Endothelial cell of umbilical vein (primary cell): ENCODE measurements around the gene TRMT2A. TPM values are rescaled to one million over a fixed set of nuclear protein-coding genes. Genes with fewer than 3 reads are reported as not detected.

Source experiments
- BruUV-seq: library from RNA; stranded (reverse); fragments of 400-500 nt; replicated peaks from 2 replicates; lab custom pipeline; 2021; lab: Mats Ljungman, UMichigan
- CTCF ChIA-PET: fragments of 300-600, 350-600 bp; sonication (Branson Sonifier 250); formaldehyde crosslinking; loops from one replicate; lab custom pipeline; 2021; ENCODE audit warnings: antibody characterized with exemption, inconsistent platforms; lab: Charles Lee
- POLR2A ChIA-PET: fragments of 300-600, 350-600 bp; sonication (Branson Sonifier 250); formaldehyde crosslinking; loops from one replicate; lab custom pipeline; 2021; ENCODE audit warnings: antibody characterized with exemption, inconsistent platforms; lab: Charles Lee
- DNase-seq: peaks from one replicate; pipeline ENCODE4 v3.0.0-alpha.2; 2011; ENCODE audit warnings: low read depth, low spot score
- FAIRE-seq: peaks from 2 replicates; lab custom pipeline; 2011; peaks lifted over from hg19 to GRCh38; lab: Jason Lieb, UNC
- H2AFZ ChIP-seq: 2 replicates; pipeline ENCODE4 v1.6.0; 2012; ENCODE audit warnings: low read depth, low read length, control low read depth, inconsistent platforms
- H3K27ac ChIP-seq: 2 replicates; pipeline ENCODE4 v1.5.1; 2011; ENCODE audit warnings: low read depth, mild to moderate bottlenecking, control low read depth, low read length, moderate library complexity; ENCODE audit not compliant: insufficient read depth
- H3K27me3 ChIP-seq, 2 experiments: 2 replicates each; pipeline versions ENCODE4 v1.6.0 to v1.6.1; 2011; ENCODE audit warnings: low read length in 2 of 2, mixed read lengths in 1 of 2; ENCODE audit not compliant: control insufficient read depth in 2 of 2, insufficient read depth in 2 of 2
- H3K36me3 ChIP-seq, 2 experiments: 2 replicates in 1 of 2; 3 replicates in 1 of 2; pipeline ENCODE4 v1.5.1; 2011; ENCODE audit warnings: low read length in 2 of 2, mild to moderate bottlenecking in 1 of 2, moderate library complexity in 1 of 2; ENCODE audit not compliant: control insufficient read depth in 2 of 2, insufficient read depth in 2 of 2; ENCODE audit errors: extremely low read depth in 1 of 2
- H3K4me1 ChIP-seq: 3 replicates; pipeline ENCODE4 v1.5.1; 2011; ENCODE audit warnings: mild to moderate bottlenecking, low read length; ENCODE audit not compliant: control insufficient read depth, insufficient read depth; ENCODE audit errors: extremely low read depth
- H3K4me2 ChIP-seq: 2 replicates; pipeline ENCODE4 v1.6.1; 2011; ENCODE audit warnings: low read length, control low read depth, mixed read lengths; ENCODE audit not compliant: insufficient read depth
- H3K4me3 ChIP-seq, 3 experiments: fragments of 200-600 bp in 1 of 3; sonication (generic), shearing (Covaris generic) in 1 of 3; replicated peaks in 1 of 3; 2 replicates each; pipeline ENCODE4 v1.5.1; 2011 to 2016; ENCODE audit warnings: control low read depth in 3 of 3, low read length in 3 of 3, mild to moderate bottlenecking in 2 of 3, inconsistent platforms in 1 of 3, low read depth in 1 of 3, moderate library complexity in 1 of 3; ENCODE audit not compliant: insufficient read depth in 1 of 3
- H3K79me2 ChIP-seq: 2 replicates; pipeline ENCODE4 v1.6.0; 2012; ENCODE audit warnings: low read length, inconsistent platforms; ENCODE audit not compliant: control insufficient read depth, insufficient read depth
- H3K9ac ChIP-seq: replicated peaks from 2 replicates; pipeline ENCODE3; 2011; ENCODE audit warnings: low read length, control low read depth; ENCODE audit not compliant: insufficient read depth; ENCODE audit errors: extremely low read depth
- H3K9me1 ChIP-seq: replicated peaks from 3 replicates; pipeline ENCODE4 v1.6.0; 2011; ENCODE audit warnings: mild to moderate bottlenecking, low read length; ENCODE audit not compliant: control insufficient read depth, insufficient read depth; ENCODE audit errors: extremely low read depth
- H3K9me3 ChIP-seq: replicated peaks from 2 replicates; pipeline ENCODE4 v1.5.1; 2012; ENCODE audit warnings: low read length, inconsistent platforms; ENCODE audit not compliant: control insufficient read depth, insufficient read depth
- H4K20me1 ChIP-seq: replicated peaks from 2 replicates; pipeline ENCODE3; 2011; ENCODE audit warnings: mild to moderate bottlenecking, low read length; ENCODE audit not compliant: control insufficient read depth, insufficient read depth; ENCODE audit errors: extremely low read depth
- CTCF ChIP-seq, 2 donors: IDR thresholded peaks; 1 replicate in 1 of 2; 2 replicates in 1 of 2; pipeline ENCODE4 v1.5.1; 2011; ENCODE audit warnings: low read length in 2 of 2, mild to moderate bottlenecking in 2 of 2, moderate library complexity in 2 of 2, control low read depth in 1 of 2, inconsistent platforms in 1 of 2, low read depth in 1 of 2; ENCODE audit not compliant: insufficient read depth in 1 of 2; ENCODE audit errors: extremely low read depth in 1 of 2
- EZH2 ChIP-seq: IDR thresholded peaks from 2 replicates; pipeline ENCODE4 v1.6.1; 2012; ENCODE audit warnings: borderline replicate concordance, low read depth, mild to moderate bottlenecking, moderate library complexity, low read length, inconsistent platforms; ENCODE audit not compliant: severe bottlenecking
- FOS ChIP-seq: IDR thresholded peaks from 2 replicates; pipeline ENCODE4 v1.6.1; 2011; ENCODE audit warnings: mild to moderate bottlenecking, low read length, moderate library complexity, borderline replicate concordance; ENCODE audit not compliant: insufficient read depth
- GATA2 ChIP-seq: IDR thresholded peaks from 2 replicates; pipeline ENCODE4 v1.7.0; 2011; ENCODE audit warnings: low read depth, mild to moderate bottlenecking, moderate library complexity, mixed read lengths, low read length; ENCODE audit not compliant: insufficient read length, insufficient read depth
- JUN ChIP-seq: IDR thresholded peaks from 2 replicates; pipeline ENCODE4 v1.6.1; 2011; ENCODE audit warnings: borderline replicate concordance, low read depth; ENCODE audit not compliant: insufficient read length, insufficient read depth
- MAX ChIP-seq: IDR thresholded peaks from 2 replicates; pipeline ENCODE4 v1.6.1; 2011; ENCODE audit not compliant: insufficient read depth, insufficient read length
- MYC ChIP-seq: IDR thresholded peaks from one replicate; pipeline ENCODE4 v1.6.1; 2011; ENCODE audit warnings: mild to moderate bottlenecking, low read depth, low read length
- POLR2A ChIP-seq: IDR thresholded peaks from 2 replicates; pipeline ENCODE4 v1.6.1; 2012; ENCODE audit warnings: low read depth, mild to moderate bottlenecking, control low read depth, low read length
- POLR2AphosphoS5 ChIP-seq: IDR thresholded peaks from 2 replicates; pipeline ENCODE4 v1.6.1; 2012; ENCODE audit warnings: low read depth, mild to moderate bottlenecking, control low read depth, low read length, moderate library complexity; ENCODE audit not compliant: insufficient read depth
- dilution Hi-C: fragments of 300-500 bp; cut with MboI; formaldehyde crosslinking; loops from one replicate; pipeline ENCODE4 v1.15.0; 2019; ENCODE audit warnings: low sequenced_read_pairs; ENCODE audit not compliant: extremely low pct_ligation_motif_present
- intact Hi-C: fragments of 100-400 bp; cut with micrococcal nuclease; formaldehyde crosslinking; loops from one replicate; pipeline ENCODE4 v1.10.0; 2022
- polyA plus RNA-seq, 4 experiments: library from polyadenylated mRNA; depleted of rRNA in 3 of 4; stranded (reverse) in 3 of 4; unstranded in 1 of 4; fragments of >200 nt; gene quantifications; 2 replicates each; pipeline versions ENCODE4 v1.2.1 to v1.2.3, GENCODE V29; 2011 to 2012; ENCODE audit warnings: missing spikeins in 1 of 4
- total RNA-seq: library from RNA; stranded (reverse); gene quantifications from 2 replicates; pipeline ENCODE4 v1.2.3, GENCODE V29; 2021

The TRMT2A gene
- total and polyA plus RNA-seq, 2 donors (not counting 3 experiments of a cell fraction or from before 2014, with no cell fraction given) = 51.2 to 61.9 TPM

GRCh38 chr22:20138868-20139267, 21.8 kb upstream of the TRMT2A start:
- H3K79me2 ChIP-seq = peaks cover 45% of the 10 kb centered on the region
- H4K20me1 ChIP-seq = no peaks in the 10 kb centered on the region
- no peak overlapping the region for H3K27ac ChIP-seq
- no peaks in the 10 kb centered on the region for H3K4me1 ChIP-seq
- H3K9me1 ChIP-seq = no peaks in the 10 kb centered on the region
- DNase-seq (no peak), FAIRE-seq (no peak)
- ChIA-PET CTCF (no interaction called here), POLR2A (no interaction called here)
- BruUV-seq = no TSS peak
- no peak overlapping the region for H3K4me3 ChIP-seq
- dilution Hi-C loops (no loop called here), intact Hi-C loops (no loop called here)
- H3K9ac ChIP-seq = no peak overlapping the region
- no peak overlapping the region for H3K4me2 ChIP-seq
- H3K36me3 ChIP-seq = peaks cover 3 to 12% of the 10 kb centered on the region in 2 experiments
- TF ChIP-seq POLR2AphosphoS5 = no peak
- TF ChIP-seq MAX = no peak
- TF ChIP-seq GATA2 = no peak
- TF ChIP-seq EZH2 = no peak
- TF ChIP-seq POLR2A = no peak
- no peak for TF ChIP-seq FOS
- no peak for TF ChIP-seq CTCF (IDR thresholded peaks at IDR 0.05; ENCODE audit: extremely low read depth in 1 of 2, insufficient read depth in 1 of 2, low read depth in 1 of 2, low read length in 2 of 2)
- TF ChIP-seq JUN = no peak
- TF ChIP-seq MYC = no peak
- H3K27me3 ChIP-seq = no peaks in the 10 kb centered on the region
- no peak overlapping the region for H2AFZ ChIP-seq
- H3K9me3 ChIP-seq = no peaks in the 10 kb centered on the region
